Retinal pigment epithelial cell (primary cell): ENCODE data around the gene SYDE1.

Source experiments
- DNase-seq: peaks from one replicate; pipeline ENCODE4 v3.0.0-alpha.2; 2010; ENCODE audit warnings: low read depth
- H3K4me3 ChIP-seq: 2 replicates; pipeline ENCODE4 v1.5.1; 2011; ENCODE audit warnings: mild to moderate bottlenecking, low read length, control low read depth, moderate library complexity
- CTCF ChIP-seq: conservative IDR thresholded peaks from 2 replicates; pipeline ENCODE4 v1.5.1; 2011; ENCODE audit warnings: low read depth, low read length, control low read depth, inconsistent platforms

SYDE1 gene

DNA sequence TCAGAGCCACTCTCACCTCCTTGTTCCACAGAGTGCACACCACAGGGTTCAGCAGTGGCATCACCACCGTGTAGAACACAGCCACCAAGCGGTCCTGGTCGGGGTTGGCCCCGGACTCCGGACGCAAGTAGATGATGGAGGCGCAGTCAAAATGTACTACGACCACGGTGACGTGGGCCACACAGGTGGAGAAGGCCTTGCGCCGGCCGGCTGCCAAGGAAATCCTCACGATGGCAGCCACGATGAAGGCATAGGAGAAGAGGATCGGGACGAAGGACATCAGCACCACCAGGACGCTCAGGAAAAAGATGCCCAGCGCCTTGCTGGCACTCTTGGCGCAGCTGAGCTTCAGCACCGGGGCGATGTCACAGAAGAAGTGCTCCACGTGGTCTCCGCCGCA is 33.9 kb downstream of the SYDE1 start:
- TF ChIP-seq CTCF: no peak
- DNase-seq: no peak
- no peak overlapping the region for H3K4me3 ChIP-seq

- no peak for TF ChIP-seq CTCF
- no peak for DNase-seq
Observed at GRCh38 chr19:15142313-15142712, 35.1 kb downstream of the SYDE1 start.

DNA sequence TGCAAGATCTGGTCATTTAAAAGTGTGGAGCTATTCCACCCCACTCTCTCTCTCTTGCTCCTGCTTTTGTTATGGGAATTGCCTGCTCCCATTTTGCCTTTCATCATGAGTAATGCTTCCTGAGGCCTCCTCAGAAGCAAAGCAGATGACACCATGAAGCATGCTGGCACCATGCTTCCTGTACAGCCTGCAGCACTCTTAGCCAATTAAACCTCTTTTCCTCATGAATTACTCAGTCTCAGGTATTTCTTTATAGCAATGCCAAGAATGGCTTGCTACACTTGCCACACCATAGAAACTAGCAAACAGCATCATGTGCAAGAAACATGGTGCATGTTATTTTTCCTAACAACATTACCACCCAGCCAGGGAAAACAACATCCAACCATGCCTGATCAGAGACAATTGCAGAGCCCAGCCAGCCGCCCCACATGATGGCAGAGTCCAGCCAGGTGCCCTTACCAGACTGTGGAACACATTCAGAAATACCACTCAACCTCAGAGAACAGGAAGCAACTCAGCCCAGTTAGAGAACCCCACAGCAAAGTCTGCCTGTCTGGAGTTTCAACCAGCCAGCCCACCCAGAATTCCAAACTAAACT is 36.9 kb downstream of the SYDE1 start:
- no peak overlapping the region for H3K4me3 ChIP-seq
- DNase-seq: no peak
- no peak for TF ChIP-seq CTCF

More at GRCh38 chr19:15142313-15142712, 35.1 kb downstream of the SYDE1 start:
- H3K4me3 ChIP-seq: no peak overlapping the region

DNA sequence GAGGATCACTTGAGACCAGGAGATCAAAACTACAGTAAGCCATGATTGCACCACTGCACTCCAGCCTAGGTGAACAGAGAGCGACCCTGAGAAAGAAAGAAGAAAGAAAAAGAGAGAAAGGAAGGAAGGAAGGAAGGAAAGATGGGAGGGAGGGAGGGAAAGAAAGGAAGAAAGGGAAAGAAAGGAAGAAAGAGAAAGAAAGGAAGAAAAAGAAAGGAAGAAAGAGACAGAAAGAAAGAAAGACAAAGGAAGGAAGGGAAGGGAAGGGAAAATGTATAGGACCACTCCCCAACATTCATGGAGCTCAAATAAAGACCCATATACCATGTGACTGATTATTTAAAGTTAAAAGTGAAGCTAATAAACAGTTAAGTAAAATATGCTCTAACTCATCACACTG is 39.9 kb downstream of the SYDE1 start:
- no peak for TF ChIP-seq CTCF
- H3K4me3 ChIP-seq: no peak overlapping the region
- DNase-seq: no peak

GRCh38 chr19:15149737-15150136 is 42.5 kb downstream of the SYDE1 start:
- no peak overlapping the region for H3K4me3 ChIP-seq
- TF ChIP-seq CTCF: no peak
- no peak for DNase-seq

GRCh38 chr19:15154002-15154612 is 46.9 kb downstream of the SYDE1 start:
- no peak overlapping the region for H3K4me3 ChIP-seq
- TF ChIP-seq CTCF: peak; percentile 74
- DNase-seq: no peak

GRCh38 chr19:15155296-15155695 is 48.1 kb downstream of the SYDE1 start:
- no peak overlapping the region for H3K4me3 ChIP-seq
- no peak for TF ChIP-seq CTCF
- DNase-seq: no peak
